ENCODE data around the gene SHISA9.

DNA sequence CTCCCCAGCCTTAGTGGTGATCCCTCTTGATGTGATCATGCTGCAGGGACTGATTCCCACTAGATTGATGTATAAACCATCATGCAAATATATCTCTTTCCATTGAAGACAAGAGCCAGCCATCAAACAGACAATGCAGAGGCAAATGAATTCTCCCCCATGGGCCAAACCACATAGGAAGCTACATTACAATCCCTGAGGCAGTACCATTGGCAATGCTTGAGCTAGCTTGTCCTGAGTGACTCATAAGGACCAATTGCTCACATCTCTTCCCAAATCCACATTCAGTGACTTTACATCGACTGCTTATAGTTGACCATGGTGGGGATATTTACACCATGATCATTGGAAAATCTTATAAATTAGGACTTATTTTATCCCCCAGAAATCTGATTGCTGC lies 242.2 kb downstream of the SHISA9 start:
- TF ChIP-seq CTCF (IDR thresholded peaks at IDR 0.05 in 4 of 5, conservative IDR thresholded peaks at IDR 0.05 in 1 of 5) (no peak), POLR2A (IDR thresholded peaks at IDR 0.05) (no peak)
